HT-29 (cell line): Measurements from ENCODE around the gene LMO2. TPM values are rescaled to one million over a fixed set of nuclear protein-coding genes. Genes with fewer than 3 reads are reported as not detected.
A peak's percentile ranks its signal among the peaks of the same experiment; 100 is the strongest.
"Not testable (repeated sequence)": the region's sequence is repeated elsewhere in the genome, so short reads cannot be mapped to it uniquely, and the experiment has no call there.

ENCODE experiments used
- DNase-seq: peaks from one replicate; pipeline ENCODE4 v3.0.0-alpha.2; 2015; ENCODE audit warnings: low spot score
- total RNA-seq: library from RNA; depleted of rRNA; stranded (reverse); fragments of >200 nt; shearing (Covaris generic); gene quantifications from 2 replicates; pipeline ENCODE4 v1.2.3, GENCODE V29; 2014

LMO2 gene
- total RNA-seq, 1 experiment from 2014 or later: 0.05 TPM

- DNase-seq: no peak
Measured at GRCh38 chr11:33861941-33862589, 29.8 kb downstream of the LMO2 start.

GRCh38 chr11:33861386-33861785 lies 30.5 kb downstream of the LMO2 start:
- DNase-seq: no peak

GRCh38 chr11:33860926-33861325 lies 30.9 kb downstream of the LMO2 start:
- DNase-seq: no peak

- DNase-seq: no peak
Measured at GRCh38 chr11:33859306-33859705, 32.6 kb downstream of the LMO2 start.

GRCh38 chr11:33857933-33858371 lies 33.9 kb downstream of the LMO2 start:
- DNase-seq: peak; percentile 85

GRCh38 chr11:33855500-33855899 lies 36.4 kb downstream of the LMO2 start:
- no peak for DNase-seq

- DNase-seq: no peak
Measured at GRCh38 chr11:33848717-33849390, 43.0 kb downstream of the LMO2 start.

- DNase-seq: no peak
Measured at GRCh38 chr11:33847251-33847650, 44.6 kb downstream of the LMO2 start.

GRCh38 chr11:33844236-33844635 lies 47.6 kb downstream of the LMO2 start:
- no peak for DNase-seq

GRCh38 chr11:33843018-33843417 lies 48.9 kb downstream of the LMO2 start:
- DNase-seq: no peak

GRCh38 chr11:33842236-33842915 lies 49.5 kb downstream of the LMO2 start:
- DNase-seq: no peak

GRCh38 chr11:33838234-33838633 lies 53.6 kb downstream of the LMO2 start:
- not testable (repeated sequence) for DNase-seq

- not testable (repeated sequence) for DNase-seq
Measured at GRCh38 chr11:33837334-33837733, 54.5 kb downstream of the LMO2 start.

- peak; percentile 60 for DNase-seq
Measured at GRCh38 chr11:33835143-33835878, 56.6 kb downstream of the LMO2 start.

- DNase-seq: no peak
Measured at GRCh38 chr11:33832676-33833075, 59.2 kb downstream of the LMO2 start.

GRCh38 chr11:33830903-33831648 lies 60.8 kb downstream of the LMO2 start:
- no peak for DNase-seq

GRCh38 chr11:33829430-33830141 lies 62.3 kb downstream of the LMO2 start:
- DNase-seq: peak; percentile 77

GRCh38 chr11:33828604-33829429 lies 63.1 kb downstream of the LMO2 start:
- no peak for DNase-seq

- no peak for DNase-seq
Measured at GRCh38 chr11:33827206-33827605, 64.7 kb downstream of the LMO2 start.
